ENCODE results near the gene PPP2R1B. TPM values are rescaled to one million over a fixed set of nuclear protein-coding genes. Genes with fewer than 3 reads are reported as not detected.

The PPP2R1B gene
- total RNA-seq, 4 donors from 2014 or later = 18.7 to 22.4 (median 20.7) TPM

GRCh38 chr11:111797145-111797581 is 31.0 kb upstream of the PPP2R1B start:
- WGBS, 2 donors = 63 to 75% methylated on average over 2 of the region's 2 CpGs
- intact Hi-C loops (cut with DNase I; ENCODE audit: low total_unique reads) = no loop called here

GRCh38 chr11:111796696-111797095 is 30.5 kb upstream of the PPP2R1B start:
- H3K4me3 ChIP-seq (ENCODE audit: low read depth, poor library complexity, severe bottlenecking) = no peak overlapping the region
- 34 to 37% methylated on average over 3 of the region's 3 CpGs for WGBS, 2 donors
- DNase-seq (ENCODE audit: low spot score in 2 of 2) = no peak
- no peak for TF ChIP-seq CTCF (IDR thresholded peaks at IDR 0.05)
- TF ChIP-seq POLR2A (IDR thresholded peaks at IDR 0.05) = no peak
- intact Hi-C loops (cut with DNase I; ENCODE audit: low total_unique reads) = no loop called here

More at GRCh38 chr11:111797145-111797581, 31.0 kb upstream of the PPP2R1B start:
- DNase-seq (ENCODE audit: low spot score in 2 of 2) = no peak
- TF ChIP-seq POLR2A (IDR thresholded peaks at IDR 0.05) = no peak
- no peak for TF ChIP-seq CTCF (IDR thresholded peaks at IDR 0.05)
- no peak overlapping the region for H3K4me3 ChIP-seq (ENCODE audit: low read depth, poor library complexity, severe bottlenecking)

GRCh38 chr11:111795334-111795985 is 29.3 kb upstream of the PPP2R1B start:
- TF ChIP-seq CTCF (IDR thresholded peaks at IDR 0.05) (no peak), POLR2A (IDR thresholded peaks at IDR 0.05) (no peak)
- 86 to 95% methylated on average over 7 of the region's 7 CpGs for WGBS, 2 donors
- no peak overlapping the region for H3K4me3 ChIP-seq (ENCODE audit: low read depth, poor library complexity, severe bottlenecking)
- intact Hi-C loops (cut with DNase I; ENCODE audit: low total_unique reads) = no loop called here
- DNase-seq (ENCODE audit: low spot score in 2 of 2) = no peak

- TF ChIP-seq POLR2A (IDR thresholded peaks at IDR 0.05) (no peak), CTCF (IDR thresholded peaks at IDR 0.05) (no peak)
- no peak overlapping the region for H3K4me3 ChIP-seq (ENCODE audit: low read depth, poor library complexity, severe bottlenecking)
- WGBS, 2 donors = 31 to 41% methylated on average over 5 of the region's 5 CpGs
- no peak for DNase-seq (ENCODE audit: low spot score in 2 of 2)
- intact Hi-C loops (cut with DNase I; ENCODE audit: low total_unique reads) = no loop called here
Measured at GRCh38 chr11:111793863-111794262, 27.7 kb upstream of the PPP2R1B start.

GRCh38 chr11:111792955-111793500 is 26.8 kb upstream of the PPP2R1B start:
- WGBS, 2 donors = 78 to 83% methylated on average over 6 of the region's 6 CpGs
- TF ChIP-seq POLR2A (IDR thresholded peaks at IDR 0.05) (no peak), CTCF (IDR thresholded peaks at IDR 0.05) (no peak)
- no peak overlapping the region for H3K4me3 ChIP-seq (ENCODE audit: low read depth, poor library complexity, severe bottlenecking)
- intact Hi-C loops (cut with DNase I; ENCODE audit: low total_unique reads) = no loop called here
- DNase-seq (ENCODE audit: low spot score in 2 of 2) = no peak
